HepG2 (cell line): ENCODE data around the gene COL18A1. TPM values are rescaled to one million over a fixed set of nuclear protein-coding genes. Genes with fewer than 3 reads are reported as not detected.

Experiments used
- ATAC-seq: fragments of 200-7000 bp; cut with Tn5 transposase; 3 replicates; pipeline ENCODE4 v1.9.1; 2020; ENCODE audit warnings: mild to moderate bottlenecking, moderate library complexity
- BruUV-seq: library from RNA; stranded (reverse); fragments of 400-500 nt; replicated peaks from 2 replicates; lab custom pipeline; 2021; lab: Mats Ljungman, UMichigan
- CTCF ChIA-PET: fragments of 300-600 bp; formaldehyde crosslinking; extraction: SDS; loops from one replicate; lab custom pipeline; 2021; ENCODE audit warnings: low total read pairs, inconsistent platforms, low intra/inter-chr PET ratio; lab: Yijun Ruan, JAX
- POLR2A ChIA-PET: fragments of 350-600 bp; sonication (Branson Sonifier 250); formaldehyde crosslinking; loops from one replicate; lab custom pipeline; 2020; ENCODE audit warnings: antibody characterized with exemption, inconsistent platforms; lab: Yijun Ruan, JAX
- DNase-seq: peaks from one replicate; pipeline ENCODE4 v3.0.0-alpha.2; 2015; ENCODE audit warnings: low spot score
- FAIRE-seq: peaks from 3 replicates; lab custom pipeline; 2011; peaks lifted over from hg19 to GRCh38; lab: Jason Lieb, UNC
- H2AFZ ChIP-seq: one replicate; pipeline ENCODE4 v1.6.1; 2011; ENCODE audit warnings: low read length, inconsistent platforms
- H3K27ac ChIP-seq: fragments of 300-600 bp; 3 replicates; pipeline ENCODE4 v1.8.0; 2011; ENCODE audit warnings: mixed run types, mild to moderate bottlenecking, mixed read lengths, low read length, inconsistent platforms; ENCODE audit not compliant: insufficient read depth; ENCODE audit errors: extremely low read length
- H3K27me3 ChIP-seq, 2 experiments: fragments of 200-600 bp in 1 of 2; 2 replicates in 1 of 2; 3 replicates in 1 of 2; pipeline versions ENCODE4 v1.6.0 to v1.8.0; 2011; ENCODE audit warnings: low read length in 2 of 2, mild to moderate bottlenecking in 2 of 2, moderate library complexity in 2 of 2, inconsistent platforms in 1 of 2; ENCODE audit not compliant: insufficient read depth in 2 of 2, control insufficient read depth in 1 of 2
- H3K36me3 ChIP-seq, 2 experiments: fragments of 200-600 bp in 1 of 2; replicated peaks in 1 of 2; 2 replicates in 1 of 2; 3 replicates in 1 of 2; pipeline versions ENCODE4 v1.5.1 to v1.8.0; 2011; ENCODE audit warnings: low read length in 2 of 2, inconsistent platforms in 1 of 2; ENCODE audit not compliant: insufficient read depth in 2 of 2, control insufficient read depth in 1 of 2
- H3K4me1 ChIP-seq: 2 replicates; pipeline ENCODE4 v1.5.1; 2012; ENCODE audit warnings: low read length, inconsistent platforms; ENCODE audit not compliant: insufficient read depth
- H3K4me2 ChIP-seq: 2 replicates; pipeline ENCODE4 v1.6.0; 2011; ENCODE audit warnings: low read depth, low read length, inconsistent platforms
- H3K4me3 ChIP-seq, 3 experiments: fragments of 200-600 bp in 1 of 3; sonication (generic), shearing (Covaris generic) in 1 of 3; replicated peaks in 1 of 3; 2 replicates each; pipeline ENCODE4 v1.5.1; 2011 to 2016; ENCODE audit warnings: low read length in 3 of 3, inconsistent platforms in 2 of 3, low read depth in 2 of 3, mild to moderate bottlenecking in 2 of 3, control low read depth in 1 of 3, mixed read lengths in 1 of 3; ENCODE audit not compliant: insufficient read depth in 1 of 3
- H3K79me2 ChIP-seq: one replicate; pipeline ENCODE4 v1.6.1; 2011; ENCODE audit warnings: low read length, inconsistent platforms; ENCODE audit not compliant: insufficient read depth
- H3K9ac ChIP-seq: 2 replicates; pipeline ENCODE4 v1.6.0; 2011; ENCODE audit warnings: mild to moderate bottlenecking, low read depth, low read length, inconsistent platforms; ENCODE audit not compliant: insufficient read depth
- H3K9me3 ChIP-seq: 2 replicates; pipeline ENCODE4 v1.5.1; 2012; ENCODE audit warnings: mild to moderate bottlenecking, low read length
- H4K20me1 ChIP-seq: 2 replicates; pipeline ENCODE4 v1.6.0; 2011; ENCODE audit warnings: inconsistent platforms, mild to moderate bottlenecking, low read length, moderate library complexity; ENCODE audit not compliant: insufficient read depth
- EEA1 ChIP-seq: sonication (generic); formaldehyde crosslinking; IDR thresholded peaks from 2 replicates; pipeline ENCODE4 v1.5.1; 2020; ENCODE audit warnings: mild to moderate bottlenecking, missing genetic modification reagents, borderline replicate concordance
- SNAI1 ChIP-seq: sonication (generic); formaldehyde crosslinking; IDR thresholded peaks from 2 replicates; pipeline ENCODE4 v1.5.0; 2020; ENCODE audit warnings: mild to moderate bottlenecking, missing genetic modification reagents, borderline replicate concordance
- ZFX ChIP-seq: sonication (generic); formaldehyde crosslinking; IDR thresholded peaks from 2 replicates; pipeline ENCODE4 v1.4.0; 2020; ENCODE audit warnings: mild to moderate bottlenecking, low read depth, missing genetic modification reagents, moderate library complexity
- ZNF17 ChIP-seq: sonication (generic); formaldehyde crosslinking; IDR thresholded peaks from 2 replicates; pipeline ENCODE4 v1.5.0; 2020; ENCODE audit warnings: mild to moderate bottlenecking, missing genetic modification reagents
- ZZZ3 ChIP-seq: sonication (generic); formaldehyde crosslinking; IDR thresholded peaks from 2 replicates; pipeline ENCODE4 v1.4.0; 2020; ENCODE audit warnings: missing genetic modification reagents, mild to moderate bottlenecking, borderline replicate concordance
- WGBS: methylation state at CpG from one replicate; pipeline ENCODE4 v1.1.6; 2017; ENCODE audit warnings: low lambda C conversion rate; 5-methylcytosine and 5-hydroxymethylcytosine counted together
- in situ Hi-C: cut with HindIII; loops from 2 replicates; pipeline ENCODE4 v1.10.0; 2017; ENCODE audit warnings: low pct_unique_long_range_greater_than_20kb; ENCODE audit not compliant: extremely low pct_ligation_motif_present
- intact Hi-C: fragments of 100-400 bp; cut with micrococcal nuclease; formaldehyde crosslinking; loops from one replicate; pipeline ENCODE4 v1.10.0; 2022; ENCODE audit not compliant: unreplicated experiment
- polyA plus RNA-seq, 8 experiments: library from polyadenylated mRNA; depleted of rRNA in 3 of 8; stranded (reverse) in 7 of 8; unstranded in 1 of 8; fragments of >200 nt; fragmentation: Illumina TruSeq in 4 of 8; extraction: Trizol in 4 of 8; gene quantifications; 2 replicates each; pipeline versions ENCODE4 v1.2.1 to v1.2.3, GENCODE V29; 2011 to 2016; ENCODE audit warnings: low read depth in 4 of 8, missing spikeins in 1 of 8, mixed read lengths in 1 of 8; ENCODE audit not compliant: insufficient read depth in 1 of 8
- total RNA-seq, 5 experiments: library from RNA; depleted of rRNA; stranded (reverse); fragments of >200 nt; fragmentation: Illumina TruSeq; extraction: Trizol; gene quantifications; 2 replicates each; pipeline ENCODE4 v1.2.3, GENCODE V29; 2016; ENCODE audit warnings: low read depth in 1 of 5
- TF ChIP-seq, protein P1 (sequence below): sonication (generic); formaldehyde crosslinking; IDR thresholded peaks from 2 replicates; pipeline ENCODE4 v1.9.0; 2021; ENCODE audit warnings: missing genetic modification reagents, borderline replicate concordance
- TF ChIP-seq, protein P2 (sequence below): sonication (generic); formaldehyde crosslinking; IDR thresholded peaks from 2 replicates; pipeline ENCODE4 v1.9.0; 2021; ENCODE audit warnings: missing genetic modification reagents, mild to moderate bottlenecking, borderline replicate concordance
- TF ChIP-seq, protein P3 (sequence below): sonication (generic); formaldehyde crosslinking; IDR thresholded peaks from 2 replicates; pipeline ENCODE4 v1.8.1; 2023; ENCODE audit warnings: missing genetic modification reagents, mild to moderate bottlenecking, borderline replicate concordance
- TF ChIP-seq, protein P4 (sequence below): sonication (generic); formaldehyde crosslinking; IDR thresholded peaks from 2 replicates; pipeline ENCODE4 v1.5.0; 2020; ENCODE audit warnings: missing genetic modification reagents, mild to moderate bottlenecking, borderline replicate concordance

The COL18A1 gene
- total and polyA plus RNA-seq, 2 of the 13 experiments (the other 11 are each of a cell fraction or from before 2014, with no cell fraction given): 79.0 to 102 TPM

DNA sequence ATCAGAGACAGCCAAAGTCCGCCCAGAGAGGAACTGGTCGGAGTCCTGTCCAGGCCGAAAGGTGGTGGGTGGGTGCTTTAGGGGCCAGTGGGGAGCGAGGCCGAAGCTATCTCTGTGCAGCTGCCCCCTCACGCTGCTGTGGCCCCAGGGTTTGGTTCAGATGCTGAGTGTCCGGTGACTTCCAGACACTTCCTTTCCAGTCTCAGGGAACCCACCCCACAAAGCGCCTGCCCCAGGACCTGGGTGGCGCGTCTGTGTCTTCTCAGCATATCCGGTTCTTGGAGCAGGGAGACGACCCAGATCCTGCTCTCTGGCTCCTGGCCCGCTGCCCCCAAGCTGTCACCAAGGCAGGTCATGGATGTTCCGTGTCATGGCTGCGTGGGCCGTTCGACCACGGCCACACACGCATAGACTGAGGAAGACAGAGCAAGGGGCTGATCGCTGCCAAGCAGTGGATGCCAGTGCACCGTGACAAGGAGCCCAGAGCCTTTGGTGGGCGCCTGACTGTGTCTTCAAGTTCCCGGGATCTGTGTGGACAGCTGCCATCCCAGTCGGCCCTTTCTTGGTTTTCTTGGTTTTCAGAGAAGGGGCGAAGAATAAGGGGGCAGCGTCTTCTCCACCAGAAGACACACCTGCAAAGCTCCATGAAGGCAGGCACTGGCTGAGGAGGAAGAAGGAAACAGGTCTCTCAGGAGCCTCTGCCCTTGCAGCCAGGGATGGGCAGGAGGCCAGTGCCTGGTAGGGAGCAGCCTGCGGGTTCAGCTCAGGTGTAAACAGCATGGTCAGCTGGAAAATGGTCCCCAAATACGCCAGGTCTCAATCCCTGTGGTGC lies 22.9 kb upstream of the COL18A1 start:
- Histone ChIP-seq H3K4me2 (peak overlapping the region; percentile 46), H3K9me3 (peaks cover 7% of the 10 kb centered on the region; the same call in 1 of the 2 replicates), H4K20me1 (no peaks in the 10 kb centered on the region), H3K27ac (no peak overlapping the region), H3K79me2 (no peaks in the 10 kb centered on the region), H2AFZ (no peak overlapping the region), H3K9ac (no peak overlapping the region), H3K36me3 (no peaks in the 10 kb centered on the region), H3K4me1 (peaks cover 64% of the 10 kb centered on the region), H3K4me3 (peak overlapping the region in 1 of 3 experiments; percentile 17; a peak in 1 of 6 replicates), H3K27me3 (peaks cover 5 to 42% of the 10 kb centered on the region in 2 experiments)
- ATAC-seq (no peak), DNase-seq (no peak), FAIRE-seq (no peak)
- TF ChIP-seq EEA1 (CRISPR knock-in tag): no peak
- no peak for TF ChIP-seq ZZZ3 (CRISPR knock-in tag)
- TF ChIP-seq, protein P1, sequence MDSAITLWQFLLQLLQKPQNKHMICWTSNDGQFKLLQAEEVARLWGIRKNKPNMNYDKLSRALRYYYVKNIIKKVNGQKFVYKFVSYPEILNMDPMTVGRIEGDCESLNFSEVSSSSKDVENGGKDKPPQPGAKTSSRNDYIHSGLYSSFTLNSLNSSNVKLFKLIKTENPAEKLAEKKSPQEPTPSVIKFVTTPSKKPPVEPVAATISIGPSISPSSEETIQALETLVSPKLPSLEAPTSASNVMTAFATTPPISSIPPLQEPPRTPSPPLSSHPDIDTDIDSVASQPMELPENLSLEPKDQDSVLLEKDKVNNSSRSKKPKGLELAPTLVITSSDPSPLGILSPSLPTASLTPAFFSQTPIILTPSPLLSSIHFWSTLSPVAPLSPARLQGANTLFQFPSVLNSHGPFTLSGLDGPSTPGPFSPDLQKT (CRISPR knock-in tag): no peak
- 0 out of 2 replicates have a peak, but pooled peaks have one; percentile 1 for TF ChIP-seq ZFX
- intact Hi-C loops (no loop called here), in situ Hi-C loops (no loop called here)
- 62% methylated on average over 17 of the region's 28 CpGs for WGBS
- CTCF ChIA-PET: no interaction called here
- no TSS peak for BruUV-seq
- POLR2A ChIA-PET: interaction anchor here (2.3 kb wide), 2 partner anchors 16 to 28 kb away, joined by 5 to 8 read pairs; no protein-coding TSS in a partner anchor

DNA sequence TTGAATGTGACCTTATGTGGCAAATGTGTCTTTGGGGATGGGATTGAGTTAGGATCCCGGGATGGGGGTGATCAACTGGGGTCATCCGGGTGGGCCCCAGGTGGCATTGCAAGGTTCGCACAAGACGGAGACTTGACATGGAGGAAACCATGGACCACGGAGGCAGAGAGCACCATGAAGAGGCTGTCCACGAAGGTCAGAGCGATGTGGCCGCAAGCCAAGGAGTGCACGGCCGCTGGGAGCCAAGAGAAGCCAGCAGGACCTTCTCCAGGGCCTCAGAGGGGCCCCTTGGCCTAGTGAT lies 22.3 kb upstream of the COL18A1 start:
- no peak for FAIRE-seq
- ATAC-seq: no peak
- TF ChIP-seq ZNF17 (CRISPR knock-in tag) (no peak), SNAI1 (CRISPR knock-in tag) (no peak)
- TF ChIP-seq, protein P2, sequence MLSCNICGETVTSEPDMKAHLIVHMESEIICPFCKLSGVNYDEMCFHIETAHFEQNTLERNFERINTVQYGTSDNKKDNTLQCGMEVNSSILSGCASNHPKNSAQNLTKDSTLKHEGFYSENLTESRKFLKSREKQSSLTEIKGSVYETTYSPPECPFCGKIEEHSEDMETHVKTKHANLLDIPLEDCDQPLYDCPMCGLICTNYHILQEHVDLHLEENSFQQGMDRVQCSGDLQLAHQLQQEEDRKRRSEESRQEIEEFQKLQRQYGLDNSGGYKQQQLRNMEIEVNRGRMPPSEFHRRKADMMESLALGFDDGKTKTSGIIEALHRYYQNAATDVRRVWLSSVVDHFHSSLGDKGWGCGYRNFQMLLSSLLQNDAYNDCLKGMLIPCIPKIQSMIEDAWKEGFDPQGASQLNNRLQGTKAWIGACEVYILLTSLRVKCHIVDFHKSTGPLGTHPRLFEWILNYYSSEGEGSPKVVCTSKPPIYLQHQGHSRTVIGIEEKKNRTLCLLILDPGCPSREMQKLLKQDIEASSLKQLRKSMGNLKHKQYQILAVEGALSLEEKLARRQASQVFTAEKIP: no peak
- TF ChIP-seq, protein P3, sequence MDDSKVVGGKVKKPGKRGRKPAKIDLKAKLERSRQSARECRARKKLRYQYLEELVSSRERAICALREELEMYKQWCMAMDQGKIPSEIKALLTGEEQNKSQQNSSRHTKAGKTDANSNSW (CRISPR knock-in tag): no peak
- TF ChIP-seq, protein P4, sequence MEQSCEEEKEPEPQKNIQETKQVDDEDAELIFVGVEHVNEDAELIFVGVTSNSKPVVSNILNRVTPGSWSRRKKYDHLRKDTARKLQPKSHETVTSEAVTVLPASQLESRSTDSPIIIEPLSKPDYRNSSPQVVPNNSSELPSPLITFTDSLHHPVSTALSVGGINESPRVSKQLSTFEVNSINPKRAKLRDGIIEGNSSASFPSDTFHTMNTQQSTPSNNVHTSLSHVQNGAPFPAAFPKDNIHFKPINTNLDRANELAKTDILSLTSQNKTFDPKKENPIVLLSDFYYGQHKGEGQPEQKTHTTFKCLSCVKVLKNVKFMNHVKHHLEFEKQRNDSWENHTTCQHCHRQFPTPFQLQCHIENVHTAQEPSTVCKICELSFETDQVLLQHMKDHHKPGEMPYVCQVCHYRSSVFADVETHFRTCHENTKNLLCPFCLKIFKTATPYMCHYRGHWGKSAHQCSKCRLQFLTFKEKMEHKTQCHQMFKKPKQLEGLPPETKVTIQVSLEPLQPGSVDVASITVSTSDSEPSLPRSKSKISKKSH (CRISPR knock-in tag): no peak

More for the DNA sequence above, 22.3 kb upstream of the COL18A1 start:
- no TSS peak for BruUV-seq
- peak overlapping the region; percentile 91; the same call in 1 of the 2 replicates for H3K4me2 ChIP-seq
- no peak for DNase-seq
- in situ Hi-C loops (no loop called here), intact Hi-C loops (no loop called here)
- POLR2A ChIA-PET: interaction anchor here (0.9 to 2.3 kb wide), 5 partner anchors 15 to 56 kb away, joined by 3 to 8 read pairs (median 3); no protein-coding TSS in a partner anchor
- H3K27ac ChIP-seq: no peak overlapping the region
- H3K27me3 ChIP-seq: peaks cover 5 to 41% of the 10 kb centered on the region in 2 experiments
- no peaks in the 10 kb centered on the region for H3K36me3 ChIP-seq
- peaks cover 1% of the 10 kb centered on the region; the same call in 1 of the 2 replicates for H3K9me3 ChIP-seq
- H3K4me3 ChIP-seq: no peak overlapping the region; a peak in 1 of 6 replicates
- no peaks in the 10 kb centered on the region for H3K79me2 ChIP-seq
- no peak overlapping the region for H2AFZ ChIP-seq
- no peak overlapping the region for H3K9ac ChIP-seq
- no peaks in the 10 kb centered on the region for H4K20me1 ChIP-seq
- H3K4me1 ChIP-seq: peaks cover 68% of the 10 kb centered on the region
- CTCF ChIA-PET: no interaction called here
- WGBS: 87% methylated on average over 5 of the region's 10 CpGs
